Activated T-cell treated with anti-CD3 and anti-CD28 coated beads for 24 hours (primary cell): Measurements from ENCODE around the gene DOCK3.
"Not testable (repeated sequence)": the region's sequence is repeated elsewhere in the genome, so short reads cannot be mapped to it uniquely, and the experiment has no call there.

Experiments used
- DNase-seq: peaks from one replicate; pipeline ENCODE4 v3.0.0-alpha.2; 2020; ENCODE audit warnings: low read depth

DOCK3 gene

DNA sequence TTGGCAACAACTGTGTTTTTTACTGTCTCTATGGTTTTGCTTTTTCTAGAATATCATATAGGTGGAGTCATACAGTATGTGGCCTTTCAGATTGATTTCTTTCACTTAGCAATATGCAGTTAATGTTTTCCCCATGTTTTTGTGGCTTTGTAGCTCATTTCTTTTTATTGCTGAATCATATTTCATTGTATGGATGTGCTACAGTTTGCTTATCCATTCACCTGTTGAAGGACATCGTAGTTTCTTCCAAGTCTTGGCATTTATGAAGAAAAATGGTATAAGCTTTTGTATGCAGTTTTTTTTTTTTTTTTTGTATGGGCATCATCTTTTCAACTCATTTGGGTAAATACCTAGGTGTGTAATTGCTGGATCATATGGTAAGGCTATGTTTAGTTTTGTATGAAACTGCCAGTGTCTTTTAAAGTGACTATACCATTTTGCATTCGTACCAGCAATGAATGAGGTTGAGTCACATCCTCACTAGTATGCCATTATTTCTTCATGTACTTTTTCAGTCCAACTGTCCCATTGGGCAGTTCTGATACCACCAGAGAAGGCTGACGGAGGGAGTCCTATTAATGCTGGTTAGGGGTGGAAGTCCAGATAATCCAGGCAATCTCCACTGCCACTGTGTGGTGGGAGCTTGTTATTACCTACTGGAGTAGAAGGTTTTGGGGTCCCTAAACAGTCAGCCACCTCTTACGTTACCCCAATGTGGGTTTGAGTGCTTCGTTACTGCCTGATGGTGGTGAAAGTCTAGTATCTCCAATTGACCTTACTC lies 210.5 kb downstream of the DOCK3 start:
- DNase-seq, result no peak

- no peak for DNase-seq
These were observed 216.1 kb downstream of the DOCK3 start for GRCh38 chr3:50890688-50891344.

GRCh38 chr3:50901097-50901496 lies 226.4 kb downstream of the DOCK3 start:
- not testable (repeated sequence) for DNase-seq

DNA sequence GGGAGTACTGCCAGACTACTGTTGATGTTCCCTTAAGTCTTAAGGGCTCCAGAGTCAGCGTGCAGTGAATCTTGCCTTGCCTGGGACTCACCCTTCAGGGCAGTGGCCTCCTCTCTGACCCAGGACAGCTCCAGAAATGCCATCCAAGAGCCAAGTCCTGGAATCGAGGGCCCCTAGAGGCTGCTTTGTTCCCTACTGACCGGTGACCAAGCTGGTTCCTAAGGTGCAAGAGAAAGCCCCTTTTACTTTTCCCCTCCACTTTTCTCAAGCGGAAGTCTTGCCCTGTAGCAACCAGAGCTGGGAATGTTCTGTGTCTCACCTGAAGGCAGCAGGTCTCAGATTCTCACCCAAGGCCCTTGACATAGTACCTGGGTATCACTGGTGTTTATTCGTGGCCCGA lies 238.0 kb downstream of the DOCK3 start:
- no peak for DNase-seq

DNA sequence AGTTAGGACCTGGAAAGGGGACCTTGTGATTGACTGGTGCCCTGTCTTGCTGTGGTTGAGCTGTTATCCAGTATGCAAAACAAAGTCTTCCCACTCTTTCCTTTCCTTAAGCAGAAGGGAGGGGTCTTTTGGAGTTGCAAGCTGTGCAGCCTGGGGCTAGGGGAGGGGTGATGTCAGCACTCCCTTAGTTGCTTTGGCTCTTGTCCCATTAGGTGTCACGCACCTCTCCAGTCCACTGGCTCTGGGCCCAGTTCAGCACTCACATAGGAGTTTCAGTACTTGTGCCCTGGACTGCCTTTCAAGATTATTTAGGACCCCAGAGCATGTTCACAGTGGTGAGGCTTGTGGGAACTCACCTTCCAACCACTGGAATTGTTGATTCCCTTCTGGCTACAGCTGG lies 238.5 kb downstream of the DOCK3 start:
- no peak for DNase-seq

DNA sequence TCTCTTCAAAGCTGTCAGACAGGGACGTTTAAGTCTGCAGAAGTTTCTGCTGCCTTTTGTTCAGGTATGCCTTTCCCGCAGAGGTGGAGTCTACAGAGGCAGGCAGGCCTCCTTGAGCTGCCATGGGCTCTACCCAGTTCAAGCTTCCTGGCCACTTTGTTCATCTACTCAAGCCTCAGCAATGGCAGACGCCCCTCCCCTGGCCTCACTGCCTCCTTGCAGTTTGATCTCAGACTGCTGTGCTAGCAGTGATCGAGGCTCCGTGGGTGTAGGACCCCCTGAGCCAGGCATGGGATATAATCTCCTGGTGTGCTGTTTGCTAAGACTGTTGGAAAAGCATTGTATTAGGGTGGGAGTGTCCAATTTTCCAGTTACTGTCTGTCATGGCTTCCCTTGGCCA lies 247.3 kb downstream of the DOCK3 start:
- not testable (repeated sequence) for DNase-seq

GRCh38 chr3:50923955-50924354 lies 249.2 kb downstream of the DOCK3 start:
- DNase-seq, result no peak

DNA sequence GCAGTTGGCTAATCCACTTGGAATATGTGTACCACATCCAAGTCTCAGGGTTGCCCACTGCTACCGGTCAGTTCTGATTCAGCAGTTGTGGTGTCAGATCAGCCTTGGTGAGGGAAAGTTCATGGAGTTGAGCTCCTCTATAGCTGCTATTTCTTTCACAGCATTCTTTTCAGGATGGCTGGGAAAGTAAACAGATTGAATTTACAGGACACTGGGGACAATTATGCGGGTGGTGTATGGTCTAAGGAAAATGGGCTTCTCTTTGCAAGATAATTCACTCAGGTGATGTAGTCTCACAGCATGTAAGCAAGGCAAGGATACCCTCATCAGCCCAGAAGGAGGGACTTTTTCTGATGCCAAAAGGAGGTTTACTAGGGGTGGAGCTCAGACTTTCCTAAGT lies 249.9 kb downstream of the DOCK3 start:
- DNase-seq, result no peak

DNA sequence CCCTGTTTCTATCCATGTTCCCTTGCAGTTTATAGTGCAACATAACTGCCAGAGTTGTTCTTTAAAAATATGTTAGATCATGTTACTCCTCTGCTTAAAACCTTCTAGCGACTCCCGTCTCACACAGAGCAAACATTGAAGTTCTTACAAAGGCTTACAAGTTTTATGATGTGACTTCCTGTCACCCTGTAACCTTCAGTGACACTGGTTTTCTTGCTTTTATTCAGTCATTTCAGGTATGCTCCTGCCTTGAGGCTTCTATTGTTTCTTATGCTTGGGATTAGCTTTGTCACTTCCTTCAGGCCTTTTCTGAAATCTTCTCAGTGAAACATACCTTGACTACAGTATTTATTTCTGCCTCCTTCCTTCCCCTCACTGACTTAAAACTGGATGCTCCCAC lies 252.1 kb downstream of the DOCK3 start:
- no peak for DNase-seq

DNA sequence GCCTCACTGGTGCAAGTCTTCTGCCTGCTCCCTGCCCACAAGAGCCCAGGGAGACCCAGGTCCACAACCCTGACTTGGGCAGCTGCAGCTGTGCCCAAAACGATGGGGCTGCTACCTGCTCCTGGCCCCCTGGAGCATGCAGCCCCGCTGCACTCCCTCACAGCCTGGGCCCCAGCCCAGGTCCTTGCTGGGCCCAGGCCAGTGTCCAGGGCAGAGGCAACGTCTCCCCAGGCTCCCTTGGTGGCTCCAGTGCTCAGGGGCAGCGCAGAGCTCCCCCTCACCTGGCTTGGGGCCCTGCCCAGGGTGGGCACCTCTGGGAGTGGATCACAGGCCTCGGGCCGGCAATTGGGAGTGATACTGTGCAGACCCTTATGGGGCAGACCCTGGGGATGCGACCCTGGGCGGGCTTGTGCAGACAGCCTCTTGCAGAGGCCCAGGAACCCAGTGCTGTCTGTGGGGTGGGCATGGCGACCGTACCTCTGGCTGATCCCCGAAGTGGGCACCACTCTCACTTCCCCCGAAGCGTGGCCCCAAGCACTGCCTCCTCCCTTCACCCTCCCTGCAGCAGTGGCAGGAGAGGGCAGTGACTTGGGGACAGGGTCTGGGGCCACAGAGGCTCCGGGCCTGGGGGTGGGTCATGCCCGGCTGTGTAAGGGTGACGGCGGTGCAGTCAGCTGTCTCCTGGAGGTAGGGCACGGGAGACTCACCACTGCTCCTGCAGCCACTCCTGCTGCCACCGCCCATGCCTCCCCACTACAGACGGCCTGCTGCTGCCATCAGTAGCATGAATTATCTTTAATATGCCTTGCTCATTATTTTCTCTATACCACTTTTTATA lies 255.9 kb downstream of the DOCK3 start:
- no peak for DNase-seq

DNA sequence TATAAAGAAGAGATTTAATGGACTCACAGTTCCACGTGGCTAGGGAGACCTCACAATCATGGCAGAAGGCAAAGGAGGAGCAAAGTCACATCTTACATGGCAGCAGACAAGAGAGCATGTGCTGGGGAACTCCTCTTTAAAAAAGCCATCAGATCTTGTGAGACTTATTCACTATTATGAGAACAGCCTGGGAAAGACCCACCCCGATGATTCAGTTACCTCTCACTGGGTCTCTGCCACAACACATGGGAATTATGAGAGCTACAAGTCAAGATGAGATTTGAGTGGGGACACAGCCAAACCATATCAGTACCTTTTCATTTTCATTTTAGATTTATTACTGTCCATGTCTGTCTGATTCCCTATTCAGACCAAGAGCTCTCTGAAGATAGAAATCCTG lies 258.2 kb downstream of the DOCK3 start:
- DNase-seq, result not testable (repeated sequence)

GRCh38 chr3:50936389-50936788 lies 261.7 kb downstream of the DOCK3 start:
- DNase-seq, result no peak

- no peak for DNase-seq
These were observed 272.7 kb downstream of the DOCK3 start for GRCh38 chr3:50947419-50947818.

DNA sequence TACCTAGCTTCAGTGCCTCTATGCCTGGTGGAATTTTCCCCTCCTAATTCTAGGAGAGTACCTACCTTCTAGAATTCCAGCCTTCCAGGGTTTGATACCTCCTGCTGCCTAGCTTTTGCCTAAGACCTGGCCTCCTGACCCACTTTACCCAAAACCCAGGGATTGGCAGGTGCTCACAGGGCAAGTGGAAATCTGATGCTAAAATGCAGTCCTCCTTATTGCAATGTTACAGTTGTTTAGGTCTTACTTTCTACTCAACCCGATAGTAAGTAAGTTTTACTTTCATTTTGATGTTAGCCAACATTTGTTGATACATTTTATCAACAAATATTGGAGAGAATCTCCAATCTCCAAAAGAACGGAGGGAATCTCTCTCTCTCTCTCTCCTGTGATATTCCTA lies 275.9 kb downstream of the DOCK3 start:
- DNase-seq, result no peak

DNA sequence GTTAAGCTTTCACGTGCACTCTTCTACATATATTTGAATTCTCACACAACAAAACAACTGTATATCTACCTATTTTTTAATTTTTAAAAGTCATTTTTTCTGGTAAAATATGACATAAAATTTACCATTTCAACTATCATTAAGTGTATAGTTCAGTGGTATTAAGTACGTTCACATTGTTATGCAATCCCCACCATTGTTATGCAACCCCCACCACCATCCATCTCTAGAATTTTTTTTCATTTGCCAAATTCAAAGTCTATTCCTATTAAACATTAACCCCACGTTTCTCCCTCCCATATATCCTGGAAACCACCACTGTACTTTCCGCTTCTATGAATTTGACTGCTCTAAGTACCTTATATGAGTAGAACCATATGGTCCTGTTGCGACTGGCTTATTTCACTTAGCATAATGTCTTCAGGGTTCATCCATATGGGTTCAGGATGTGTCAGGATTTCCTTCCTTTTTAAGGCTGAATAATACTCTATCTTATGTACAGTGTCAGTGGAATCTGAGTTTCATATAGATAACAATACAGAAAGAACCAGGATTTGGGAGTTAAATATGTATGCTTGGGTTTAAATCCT lies 279.2 kb downstream of the DOCK3 start:
- DNase-seq, result no peak

GRCh38 chr3:50961386-50961785 lies 286.7 kb downstream of the DOCK3 start:
- DNase-seq, result no peak

DNA sequence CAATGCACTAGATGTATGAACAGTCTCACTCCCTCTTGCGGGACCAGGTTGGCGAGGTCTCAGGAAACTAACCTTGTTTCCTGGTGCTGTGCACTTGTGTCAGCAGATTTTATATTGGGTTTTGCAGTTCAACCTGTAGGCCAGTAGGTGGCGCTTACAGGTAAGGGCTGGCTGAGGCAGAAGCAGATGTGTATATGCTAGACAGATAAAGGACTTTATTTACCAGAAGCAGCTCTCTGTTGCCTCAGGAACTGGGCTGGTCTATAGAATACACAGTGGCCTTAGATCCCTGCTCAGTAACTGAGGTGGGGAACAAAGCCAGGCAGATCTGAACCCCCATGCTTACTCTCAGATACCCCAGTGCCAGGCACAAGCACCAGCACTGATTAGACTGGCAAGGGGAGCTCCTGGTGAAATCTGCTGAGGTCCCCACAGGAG lies 296.8 kb downstream of the DOCK3 start:
- peak; percentile 39 for DNase-seq

- no peak for DNase-seq
These were observed 297.3 kb downstream of the DOCK3 start for GRCh38 chr3:50972029-50972428.

- DNase-seq, result not testable (repeated sequence)
These were observed 303.9 kb downstream of the DOCK3 start for GRCh38 chr3:50978586-50978985.

DNA sequence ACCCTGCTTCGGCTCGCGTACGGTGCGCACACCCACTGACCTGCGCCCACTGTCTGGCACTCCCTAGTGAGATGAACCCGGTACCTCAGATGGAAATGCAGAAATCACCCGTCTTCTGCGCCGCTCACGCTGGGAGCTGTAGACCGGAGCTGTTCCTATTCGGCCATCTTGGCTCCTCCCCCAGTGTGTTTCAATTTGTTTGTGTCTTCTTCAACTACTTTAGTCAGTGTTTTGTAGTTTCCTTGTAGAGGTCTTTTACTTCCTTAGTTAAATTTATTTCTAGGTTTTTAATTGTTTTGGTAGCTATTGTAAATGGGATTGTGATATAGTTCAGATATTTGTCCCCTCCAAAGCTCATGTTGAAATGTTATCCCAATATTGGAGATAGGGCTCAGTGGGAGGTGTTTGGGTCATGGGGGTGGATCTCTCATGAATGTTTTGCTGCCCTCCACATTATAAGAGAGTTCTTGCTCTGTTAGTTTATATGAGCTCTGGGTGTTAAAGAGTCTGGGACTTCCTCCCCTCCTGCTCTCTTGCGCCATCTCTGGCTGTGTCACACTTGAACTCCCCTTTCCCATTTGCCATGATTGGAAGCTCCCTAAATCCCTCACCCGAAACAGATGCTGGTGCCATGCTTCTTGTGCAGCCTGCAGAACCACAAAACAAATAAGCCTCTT lies 304.4 kb downstream of the DOCK3 start:
- DNase-seq, result no peak

- no peak for DNase-seq
These were observed 308.0 kb downstream of the DOCK3 start for GRCh38 chr3:50982540-50983325.
